Ureter (tissue), 1 donor: ENCODE measurements around the gene GNAQ. TPM values are rescaled to one million over a fixed set of nuclear protein-coding genes. Genes with fewer than 3 reads are reported as not detected.

Experiments
- DNase-seq: peaks from one replicate; pipeline ENCODE4 v3.0.0-alpha.2; 2020; ENCODE audit warnings: low spot score
- total RNA-seq: library from RNA; stranded (reverse); gene quantifications from one replicate; pipeline ENCODE4 v1.2.4, GENCODE V29; 2023
- donor health status: DM: yes; HTN: yes; CAD: no.

GNAQ gene
- total RNA-seq, 1 donor from 2014 or later = 85.8 TPM

GRCh38 chr9:77843871-77844155 is 187.8 kb downstream of the GNAQ start:
- DNase-seq = no peak

DNA sequence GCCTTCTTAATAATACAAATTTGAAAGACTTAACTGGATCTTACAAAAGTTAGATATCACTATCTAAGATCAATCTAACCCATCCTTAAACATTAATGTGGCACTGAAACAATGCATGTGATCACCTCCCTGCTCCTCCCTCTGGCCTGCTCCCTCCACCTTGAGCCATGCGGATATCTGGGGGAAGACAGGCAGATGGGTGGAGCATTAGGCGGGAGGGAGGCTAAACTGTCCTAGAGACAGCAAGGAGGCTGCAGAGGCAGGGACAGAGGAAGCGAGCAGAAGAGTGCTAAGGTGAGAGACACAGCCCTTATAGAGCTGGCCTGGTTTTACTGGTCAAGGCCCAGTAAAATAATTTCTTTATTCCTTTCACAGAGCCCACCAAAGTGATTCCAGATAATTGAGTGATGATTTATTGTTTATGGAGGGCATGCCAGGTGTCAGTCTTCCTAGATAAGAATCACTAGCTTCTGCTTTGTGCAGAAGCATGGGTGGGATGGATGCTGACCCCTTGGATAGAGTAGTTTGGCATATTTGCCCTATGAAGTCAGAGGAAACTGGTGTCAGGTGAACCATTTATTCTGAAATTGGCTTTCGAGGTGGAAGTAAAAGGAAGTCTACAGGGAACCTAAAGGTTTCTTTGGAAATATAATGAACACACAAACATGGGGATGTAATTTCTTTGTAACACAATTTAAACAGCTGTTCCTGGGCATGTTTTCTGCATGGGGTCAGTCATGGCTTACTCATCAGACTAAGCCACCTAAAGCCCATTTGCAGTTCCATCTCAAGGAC is 188.3 kb downstream of the GNAQ start:
- DNase-seq = no peak

GRCh38 chr9:77841739-77842386 is 189.7 kb downstream of the GNAQ start:
- DNase-seq = no peak

GRCh38 chr9:77839459-77840140 is 192.0 kb downstream of the GNAQ start:
- DNase-seq = no peak

GRCh38 chr9:77838986-77839385 is 192.6 kb downstream of the GNAQ start:
- no peak for DNase-seq

DNA sequence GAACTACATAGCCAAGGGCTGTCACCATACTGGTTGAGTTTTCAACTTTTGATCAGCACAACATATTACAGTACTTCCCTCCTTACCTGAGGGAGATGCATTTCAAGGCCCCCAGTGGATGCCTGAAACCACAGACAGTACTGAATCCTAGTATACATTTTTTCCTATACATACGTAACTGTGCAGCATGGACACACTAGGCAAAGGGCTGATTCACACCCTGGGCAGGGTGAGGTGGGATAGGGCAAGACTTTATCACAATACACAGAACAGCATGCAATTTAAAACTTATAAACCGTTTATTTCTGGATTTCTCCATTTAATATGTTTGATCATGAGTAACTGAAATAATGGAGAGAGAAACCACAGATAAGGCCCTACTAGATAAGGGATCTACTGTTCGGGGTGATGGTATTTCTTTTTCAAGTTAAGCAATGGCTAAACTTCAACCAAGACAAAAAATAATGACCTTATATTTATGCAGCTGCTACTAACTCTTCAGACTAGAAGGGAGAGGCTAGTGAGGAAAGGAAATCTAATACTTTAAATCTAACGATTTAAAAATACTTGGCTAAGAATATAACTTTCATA is 196.6 kb downstream of the GNAQ start:
- DNase-seq = no peak

DNA sequence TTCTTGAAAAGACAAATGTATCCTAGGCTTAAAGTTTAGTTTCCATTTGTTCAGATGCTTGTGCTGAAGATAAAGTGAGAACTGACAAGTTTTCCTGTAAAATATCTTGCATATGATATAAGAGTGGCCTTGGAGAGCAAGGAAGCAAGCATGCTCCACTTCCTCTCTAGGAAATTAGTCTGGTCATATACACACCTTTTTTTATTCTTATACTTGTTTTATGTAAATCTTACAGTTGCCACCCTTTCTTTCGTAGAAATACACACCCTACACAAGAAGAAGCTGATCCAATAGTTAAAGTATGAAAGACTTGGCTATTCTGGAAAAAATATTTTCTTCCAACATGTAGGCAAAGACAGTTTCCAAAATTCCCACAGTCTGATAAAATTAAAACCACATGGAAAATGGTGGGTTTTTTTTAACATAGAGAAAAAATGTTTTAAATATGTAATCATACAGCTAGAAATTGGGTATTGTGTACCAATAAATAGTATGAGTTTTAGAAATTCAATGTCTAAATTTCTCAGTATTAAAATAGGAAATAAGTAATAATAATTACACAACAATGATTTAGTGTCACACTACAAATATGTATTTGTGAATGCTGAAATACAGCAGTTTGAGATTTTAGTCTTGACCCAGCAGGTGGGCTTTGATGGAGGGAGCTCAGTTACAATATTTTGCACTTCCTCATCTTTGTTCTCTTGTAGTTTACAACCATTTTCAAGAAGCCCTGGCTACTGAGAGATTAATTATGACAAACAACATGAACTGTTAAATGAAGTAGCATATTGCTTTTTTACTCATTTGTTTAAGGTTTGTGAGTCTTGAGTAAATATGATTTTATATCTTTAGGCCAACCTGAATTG is 197.8 kb downstream of the GNAQ start:
- DNase-seq = no peak

DNA sequence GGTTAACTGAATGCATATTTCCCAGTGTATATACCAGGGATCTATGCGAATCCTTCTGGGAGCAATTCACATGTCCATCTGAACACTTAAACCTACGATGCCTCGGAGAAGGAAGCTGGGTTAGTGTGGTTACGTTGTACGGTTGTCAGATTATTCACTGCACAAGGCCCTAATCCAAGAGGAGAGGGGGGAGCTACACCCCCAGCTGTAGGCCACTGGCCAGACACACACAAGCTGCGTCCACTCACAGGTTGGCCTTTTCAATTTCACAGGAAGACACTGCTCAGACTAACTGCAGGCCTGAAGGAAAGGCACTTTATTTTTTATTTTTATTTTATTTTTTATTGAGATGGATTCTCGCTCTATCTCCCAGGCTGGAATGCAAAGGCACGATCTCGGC is 199.0 kb downstream of the GNAQ start:
- no peak for DNase-seq

DNA sequence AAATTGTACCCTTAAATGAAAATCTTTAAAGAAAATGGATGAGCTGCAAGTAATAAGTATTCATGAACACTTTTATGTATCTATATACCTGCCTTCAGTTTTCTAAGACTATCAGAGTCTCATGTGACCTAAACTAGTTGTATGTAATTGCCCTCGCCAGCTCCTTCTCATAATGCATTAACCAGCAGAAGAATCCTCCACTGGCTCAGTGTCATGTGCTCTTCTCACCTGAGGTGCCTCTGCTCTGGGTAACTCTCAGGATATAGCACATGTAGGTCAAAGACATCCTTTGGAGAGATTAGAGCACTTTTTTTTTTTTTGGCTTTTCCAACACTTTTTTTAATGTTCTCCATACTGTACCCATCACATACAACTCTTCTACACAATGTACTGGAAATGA is 199.8 kb downstream of the GNAQ start:
- DNase-seq = no peak

DNA sequence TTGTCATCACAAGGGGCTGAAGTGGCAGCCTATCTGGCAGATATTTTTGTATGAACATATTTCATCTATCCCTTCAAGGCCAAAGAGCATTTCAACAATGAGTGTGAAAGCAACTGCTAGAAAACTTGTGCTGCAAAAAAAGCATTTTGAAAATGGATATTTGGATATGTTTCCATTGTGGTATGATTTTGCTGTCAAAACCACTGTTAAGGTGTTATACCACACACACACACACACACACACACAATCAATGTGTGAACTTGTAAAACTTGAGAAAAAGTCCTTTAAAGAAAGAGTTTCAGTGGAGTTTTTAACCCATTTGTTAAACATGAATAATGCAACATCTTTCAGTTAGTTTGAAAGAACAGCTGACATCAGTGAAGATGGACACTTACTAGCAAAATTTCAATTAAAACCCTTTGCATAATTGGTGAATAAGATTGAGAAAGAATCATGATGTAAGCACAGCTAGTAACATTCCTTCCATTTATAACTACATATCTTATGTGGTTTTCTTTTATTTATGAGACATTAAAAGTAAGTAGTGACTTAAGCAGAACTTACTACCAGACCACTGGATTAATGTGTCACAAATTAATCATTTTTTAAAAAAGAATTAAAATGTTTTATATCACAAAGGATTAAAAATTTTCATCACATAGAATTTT is 200.9 kb downstream of the GNAQ start:
- DNase-seq = no peak

DNA sequence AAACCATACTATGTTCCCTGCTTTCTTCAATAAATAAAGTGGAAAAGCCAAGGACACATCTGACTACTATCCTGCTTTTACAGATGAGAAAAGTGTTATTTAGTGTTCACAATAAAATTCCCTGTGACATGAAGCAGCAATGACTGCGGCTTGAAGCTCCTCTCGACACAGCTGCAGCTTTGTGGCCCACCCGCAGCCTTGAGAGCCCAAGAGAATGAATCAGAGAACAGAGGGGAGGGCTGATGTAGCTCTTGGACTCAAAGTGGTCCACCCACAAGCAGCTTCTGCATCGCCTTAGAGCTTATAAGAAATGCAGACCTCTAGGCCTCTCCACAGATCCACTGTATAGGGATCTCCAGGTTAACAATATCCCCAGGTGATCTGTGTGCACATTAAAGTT is 202.2 kb downstream of the GNAQ start:
- no peak for DNase-seq

DNA sequence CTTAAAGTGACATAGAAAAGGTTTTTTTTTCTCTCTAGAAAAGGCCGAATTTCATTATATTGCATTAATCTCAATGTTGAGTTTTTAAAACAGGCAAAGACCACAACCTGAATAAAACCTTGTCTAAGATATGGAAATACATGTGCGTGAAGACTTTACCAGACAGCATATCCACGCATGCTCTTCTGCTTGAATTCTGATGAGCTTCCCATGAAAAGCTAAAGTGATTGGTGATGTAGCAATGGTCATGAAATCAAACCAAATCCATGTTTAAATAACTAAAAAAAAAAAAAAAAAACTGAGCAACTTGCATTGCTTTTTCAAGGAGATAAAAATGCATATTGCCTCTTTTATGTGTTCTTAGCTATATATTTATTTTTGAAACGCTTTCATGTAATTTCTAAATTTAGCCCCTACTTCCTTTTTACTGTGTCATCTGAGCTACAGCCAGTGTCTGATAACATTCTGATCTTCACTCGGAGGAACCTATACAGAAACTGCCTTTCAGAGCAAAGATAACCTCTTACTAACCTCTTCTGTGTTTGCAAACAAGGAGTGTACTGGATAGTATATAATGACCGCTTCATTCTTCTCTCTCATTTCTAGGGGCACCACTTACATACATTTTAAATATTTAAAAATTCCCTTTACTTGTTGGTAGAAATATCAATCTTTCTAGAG is 204.4 kb downstream of the GNAQ start:
- DNase-seq = no peak

GRCh38 chr9:77826621-77827020 is 205.0 kb downstream of the GNAQ start:
- DNase-seq = no peak

- DNase-seq = no peak
Measured at GRCh38 chr9:77826116-77826515, 205.5 kb downstream of the GNAQ start.

GRCh38 chr9:77825361-77825760 is 206.2 kb downstream of the GNAQ start:
- no peak for DNase-seq

DNA sequence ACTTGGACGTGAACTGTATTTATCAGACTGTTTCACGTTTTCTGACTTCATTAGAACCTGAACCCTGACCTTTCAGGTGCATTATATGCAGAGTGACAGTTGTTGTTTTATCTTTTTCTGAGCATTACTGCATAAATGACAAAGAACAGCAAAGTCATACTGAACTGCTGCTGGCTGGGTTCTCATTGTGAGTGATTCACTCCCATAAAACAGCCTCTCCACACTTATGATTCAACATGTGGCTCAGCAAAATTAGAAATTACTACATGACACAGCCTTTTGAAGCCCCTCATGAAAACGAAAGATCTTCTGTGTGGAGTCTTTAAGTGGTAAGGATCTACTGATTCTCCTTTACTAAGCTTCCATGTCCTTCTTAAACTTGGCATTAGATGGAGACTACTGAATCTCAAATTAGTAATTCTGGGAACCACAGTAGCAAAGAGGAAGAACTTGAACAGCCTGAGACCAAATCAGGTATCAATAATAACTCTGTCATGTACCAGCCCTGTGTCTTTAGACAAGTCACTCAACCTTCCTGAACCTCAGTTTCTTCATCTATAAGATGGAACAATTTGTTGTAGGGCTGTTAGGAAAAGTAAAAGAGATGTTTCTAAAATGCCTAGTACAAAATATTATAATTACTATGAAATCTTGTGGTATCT is 211.2 kb downstream of the GNAQ start:
- no peak for DNase-seq

GRCh38 chr9:77819657-77820056 is 212.0 kb downstream of the GNAQ start:
- DNase-seq = no peak

- no peak for DNase-seq
Measured at GRCh38 chr9:77817590-77818311, 213.9 kb downstream of the GNAQ start.

- DNase-seq = no peak
Measured at GRCh38 chr9:77816641-77817341, 214.8 kb downstream of the GNAQ start.
